ENCODE data around the gene ALOX5AP. TPM values are rescaled to one million over a fixed set of nuclear protein-coding genes. Genes with fewer than 3 reads are reported as not detected.

The ALOX5AP gene
- total RNA-seq, 1 donor from 2014 or later = 13.6 TPM

DNA sequence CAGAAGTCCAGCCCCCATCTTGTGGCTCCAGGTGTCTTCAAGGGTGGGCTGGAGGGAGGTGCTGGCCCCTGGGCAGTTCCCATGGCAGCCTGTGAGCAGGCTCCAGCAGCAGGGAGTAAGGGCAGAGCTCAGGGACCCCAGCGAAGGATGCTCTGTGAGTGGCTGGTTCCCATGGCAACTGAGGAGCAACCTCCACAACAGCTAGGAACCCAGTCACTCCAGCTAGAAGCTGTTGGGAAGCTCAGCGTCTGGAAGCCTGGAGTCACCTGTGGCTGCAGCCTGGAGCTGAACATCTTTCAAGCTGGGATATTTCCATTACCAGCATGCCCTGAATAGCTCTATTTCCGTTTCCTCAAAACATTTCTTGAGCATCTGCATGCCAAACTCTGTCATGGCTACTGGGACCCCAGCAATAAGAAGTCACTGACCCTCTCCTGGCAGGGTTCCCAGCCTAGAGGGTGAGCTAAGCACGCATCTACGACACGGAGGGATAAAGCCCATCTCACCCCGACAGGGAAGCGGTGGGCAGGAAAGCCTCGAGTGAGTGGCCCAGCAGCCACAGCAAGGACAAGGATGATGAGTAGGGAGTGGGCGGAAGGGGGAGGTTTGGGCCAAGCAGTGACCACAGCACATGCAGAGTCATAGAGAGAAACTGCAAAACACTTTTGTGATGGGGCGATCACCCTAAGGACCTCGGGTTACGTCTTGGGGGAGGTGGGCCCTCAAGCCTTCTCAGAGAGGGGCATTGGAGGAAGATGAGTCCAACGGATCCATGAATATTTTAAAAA lies 52.6 kb downstream of the ALOX5AP start:
- DNase-seq (ENCODE audit: missing footprints) (no peak), ATAC-seq (no peak)
- intact Hi-C loops (cut with DNase I) = no loop called here

DNA sequence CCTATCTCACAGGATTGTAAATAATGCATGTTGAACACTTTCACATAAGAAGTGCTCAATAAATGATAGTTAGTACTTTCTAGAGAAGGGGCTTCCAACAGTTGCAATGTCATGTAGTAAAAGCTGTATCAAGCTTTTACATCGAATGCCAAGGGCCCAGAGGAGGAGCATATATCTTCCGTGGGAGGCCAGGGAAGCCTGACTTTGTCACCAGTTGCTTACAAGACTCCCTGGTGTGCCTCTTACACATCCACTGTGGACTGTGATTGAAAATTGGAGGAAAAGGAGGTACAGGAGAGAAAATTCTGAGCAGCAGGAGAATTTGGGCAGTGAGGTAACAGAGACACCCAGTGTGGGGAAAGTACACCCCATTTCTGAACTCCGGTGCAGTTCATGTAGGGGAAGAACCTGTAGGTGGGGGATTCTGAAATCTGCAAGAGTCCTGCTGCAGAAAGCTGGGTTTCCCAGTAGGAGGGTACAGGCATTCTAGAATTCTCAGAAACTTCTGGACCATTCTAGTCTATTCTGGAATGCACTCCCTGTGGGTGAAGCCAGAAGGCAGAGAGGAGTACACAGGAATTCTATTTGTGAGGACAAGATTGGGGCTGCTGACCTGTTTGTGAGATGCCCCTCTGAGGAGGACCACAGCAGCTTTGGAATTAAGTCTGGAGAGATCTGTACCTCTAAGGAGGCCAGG lies 54.0 kb downstream of the ALOX5AP start:
- ATAC-seq (no peak), DNase-seq (ENCODE audit: missing footprints) (no peak)
- intact Hi-C loops (cut with DNase I) = no loop called here

DNA sequence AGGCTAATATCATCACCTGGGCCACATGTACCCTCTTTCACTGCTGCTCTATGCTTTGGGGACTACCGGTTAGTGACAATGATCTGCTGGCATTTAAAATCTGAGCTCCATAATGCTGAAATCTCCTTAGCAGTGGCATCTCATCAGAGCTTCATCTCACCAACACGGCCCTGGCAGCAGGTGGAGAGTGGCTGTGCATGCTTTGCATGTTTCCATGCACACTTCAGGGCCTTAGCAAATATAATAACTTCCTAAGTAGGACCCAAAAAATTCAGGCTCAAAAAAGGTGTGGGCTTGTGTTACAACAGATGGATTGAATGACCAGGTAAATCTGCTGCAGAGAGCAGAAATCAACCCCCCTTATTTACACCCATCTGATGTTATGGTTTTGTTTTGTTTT lies 55.2 kb downstream of the ALOX5AP start:
- no peak for ATAC-seq

DNA sequence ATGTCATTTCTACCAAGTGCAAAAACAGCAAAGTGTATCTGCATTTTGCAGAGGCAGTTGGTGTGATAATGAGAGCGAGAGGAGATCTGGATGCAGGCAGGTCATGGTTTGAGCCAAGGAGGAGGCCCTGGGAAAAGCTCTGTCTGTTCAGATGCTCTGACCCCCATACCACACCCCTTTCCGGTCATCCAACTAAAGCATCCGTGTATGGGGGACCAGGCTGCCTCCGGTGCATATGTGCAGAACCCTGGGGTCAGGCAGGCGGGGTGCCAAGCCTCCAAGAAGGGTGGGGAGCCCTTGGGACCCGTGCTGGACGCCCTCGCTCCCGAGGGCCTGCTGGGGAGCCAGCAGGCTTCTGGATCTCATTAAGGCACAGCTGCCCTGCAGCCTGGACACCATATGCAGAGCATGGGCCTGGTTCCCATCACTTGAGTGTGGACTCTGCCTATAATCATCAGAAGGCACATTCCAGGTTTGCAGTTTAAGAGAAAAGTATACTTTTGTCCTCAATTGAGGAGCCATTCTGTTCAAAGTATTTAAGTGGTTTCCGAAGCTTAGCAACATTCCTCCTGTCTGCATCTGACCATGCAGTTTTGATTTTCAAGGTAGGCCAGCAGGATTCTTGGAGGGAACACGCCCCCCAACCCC lies 56.1 kb downstream of the ALOX5AP start:
- DNase-seq (ENCODE audit: missing footprints) = peak; percentile 83
- ATAC-seq = peak; percentile 87
- intact Hi-C loops (cut with DNase I) = no loop called here

More for the DNA sequence above, 55.2 kb downstream of the ALOX5AP start:
- intact Hi-C loops (cut with DNase I) = no loop called here
- DNase-seq (ENCODE audit: missing footprints) = no peak

DNA sequence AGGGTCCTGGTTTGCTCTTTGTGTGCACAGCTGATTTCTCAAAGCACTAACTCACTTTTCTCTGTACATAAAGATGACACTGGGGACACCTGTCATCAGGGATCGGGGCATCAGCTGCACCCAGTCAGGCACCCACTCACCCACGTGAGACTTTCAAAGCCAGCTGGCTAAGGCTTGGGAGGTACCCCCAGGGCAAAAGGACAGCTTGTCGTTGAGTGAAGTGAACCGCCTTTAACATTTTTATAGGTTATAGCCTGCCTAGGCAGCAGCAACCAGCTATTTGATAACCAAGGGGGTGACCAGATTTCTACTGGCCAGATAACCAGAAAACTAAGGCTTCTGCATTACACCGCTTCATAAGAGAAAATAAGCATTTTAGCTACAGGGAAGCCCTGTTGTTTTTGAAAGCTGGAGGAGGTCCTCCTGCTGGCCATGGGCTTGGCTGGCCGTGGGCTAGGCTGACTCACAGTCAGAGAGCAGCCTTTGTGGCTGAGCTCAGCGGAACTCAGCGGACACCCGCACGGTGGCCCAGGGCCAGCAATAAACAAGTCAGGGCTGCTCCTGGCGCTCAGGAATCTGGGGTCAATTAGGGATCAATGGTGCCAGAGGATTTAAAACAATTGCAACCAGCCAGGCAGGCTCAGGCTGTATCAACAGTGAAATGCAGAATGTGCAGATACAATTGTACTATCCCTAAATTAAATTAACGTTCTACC lies 57.1 kb downstream of the ALOX5AP start:
- ATAC-seq = peak; percentile 89
- intact Hi-C loops (cut with DNase I) = no loop called here
- DNase-seq (ENCODE audit: missing footprints) = peak; percentile 89

DNA sequence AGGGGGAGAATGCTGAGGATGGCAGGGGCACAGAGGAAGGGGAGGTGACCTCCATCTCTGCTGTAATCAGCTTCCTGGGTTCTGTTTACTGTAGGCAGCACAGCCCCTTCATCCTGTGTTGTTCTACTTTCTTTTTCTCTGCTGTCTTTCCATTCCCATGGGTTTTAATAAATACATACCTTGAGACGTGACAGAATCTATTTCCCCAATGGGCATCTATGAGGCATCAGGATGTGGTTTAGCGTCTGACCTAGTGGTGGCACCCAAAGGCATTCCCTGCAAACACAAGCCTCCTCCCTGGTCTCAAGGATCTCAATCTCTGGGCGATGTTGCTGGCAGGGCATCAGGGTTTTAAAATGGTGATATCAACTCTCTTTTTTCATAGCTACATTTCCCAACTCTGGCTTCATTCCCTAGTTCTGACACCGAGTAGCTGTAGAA lies 60.8 kb downstream of the ALOX5AP start:
- no peak for ATAC-seq
- DNase-seq (ENCODE audit: missing footprints) = no peak
- intact Hi-C loops (cut with DNase I) = no loop called here

DNA sequence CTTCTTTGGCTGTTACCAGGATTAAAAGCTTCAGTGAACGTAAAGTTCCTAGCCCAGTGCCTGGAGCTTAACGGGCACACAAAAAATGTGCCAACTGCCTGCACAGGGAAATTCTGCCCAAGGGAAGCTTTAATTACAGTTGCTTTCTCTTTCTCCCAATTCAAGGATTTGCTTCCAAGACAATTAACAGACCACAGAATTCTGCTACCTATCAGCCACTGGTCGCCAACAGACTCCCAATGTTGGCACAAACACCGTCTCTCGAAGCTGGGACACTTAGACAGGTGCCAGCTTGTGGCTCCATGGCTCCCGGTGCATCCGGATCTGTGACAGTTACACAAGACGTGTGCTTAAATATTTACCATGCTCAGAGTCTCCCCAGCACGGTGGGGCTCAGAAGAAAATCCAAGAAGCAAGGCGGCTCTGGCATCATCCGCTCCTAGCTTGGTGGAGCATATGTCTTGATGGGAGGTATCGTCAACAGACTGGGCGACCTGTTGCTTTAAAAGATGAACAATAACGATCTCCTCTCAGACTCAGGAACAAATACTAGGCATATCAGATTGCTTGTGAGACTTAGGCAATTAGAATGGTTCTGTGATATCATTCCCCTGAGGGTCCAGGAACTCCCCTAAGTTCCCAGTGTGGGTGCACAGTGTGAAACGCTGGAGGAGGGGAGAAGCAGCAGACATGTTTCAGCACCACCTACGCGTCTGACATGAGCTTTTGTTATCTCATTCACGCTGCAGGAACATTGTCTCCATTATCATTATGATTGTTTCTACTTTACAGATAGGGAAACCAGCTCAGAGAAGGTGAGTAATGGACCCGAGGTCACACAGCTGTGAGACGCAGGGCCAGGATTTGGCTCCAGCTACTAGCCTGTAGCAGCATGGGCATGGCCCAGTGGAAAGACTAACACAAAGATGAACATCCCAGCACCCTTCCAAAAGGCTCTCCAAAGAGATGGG lies 61.6 kb downstream of the ALOX5AP start:
- ATAC-seq = no peak
- intact Hi-C loops (cut with DNase I) = no loop called here

DNA sequence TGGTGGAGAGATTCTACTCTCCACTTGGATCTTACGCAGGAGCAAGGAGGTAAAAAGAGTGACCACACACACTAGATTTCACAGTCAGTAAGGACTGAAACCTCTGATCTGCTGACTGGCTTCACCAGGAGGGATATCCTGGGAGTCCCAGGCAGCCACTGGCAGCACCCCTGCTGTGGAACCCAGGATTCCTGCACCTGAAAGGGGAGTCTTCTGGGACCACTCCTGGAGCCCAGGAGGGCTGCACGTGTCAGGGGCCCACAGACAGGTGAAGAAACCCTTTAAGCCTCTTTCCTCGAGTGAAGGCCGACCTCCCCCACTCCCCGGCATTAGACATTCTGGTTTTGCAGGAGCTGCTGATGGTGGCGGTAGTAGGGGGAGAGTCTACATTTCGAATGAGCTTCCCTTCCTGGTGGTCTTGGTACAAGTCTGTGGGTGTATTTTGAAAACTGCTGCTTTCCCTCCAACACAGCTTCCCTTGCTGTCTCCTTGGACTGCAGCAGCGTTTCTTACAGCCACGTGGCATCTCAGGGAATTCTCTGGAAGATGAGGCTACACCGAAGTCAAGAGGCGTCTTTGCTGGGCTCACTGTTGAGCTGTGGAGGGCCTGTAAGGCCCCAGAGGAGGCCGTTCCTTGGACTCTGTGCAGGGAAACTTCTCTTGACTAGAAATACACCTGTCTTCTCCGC lies 62.6 kb downstream of the ALOX5AP start:
- intact Hi-C loops (cut with DNase I) = no loop called here
- no peak for ATAC-seq

More for the DNA sequence above, 61.6 kb downstream of the ALOX5AP start:
- DNase-seq (ENCODE audit: missing footprints) = no peak

DNA sequence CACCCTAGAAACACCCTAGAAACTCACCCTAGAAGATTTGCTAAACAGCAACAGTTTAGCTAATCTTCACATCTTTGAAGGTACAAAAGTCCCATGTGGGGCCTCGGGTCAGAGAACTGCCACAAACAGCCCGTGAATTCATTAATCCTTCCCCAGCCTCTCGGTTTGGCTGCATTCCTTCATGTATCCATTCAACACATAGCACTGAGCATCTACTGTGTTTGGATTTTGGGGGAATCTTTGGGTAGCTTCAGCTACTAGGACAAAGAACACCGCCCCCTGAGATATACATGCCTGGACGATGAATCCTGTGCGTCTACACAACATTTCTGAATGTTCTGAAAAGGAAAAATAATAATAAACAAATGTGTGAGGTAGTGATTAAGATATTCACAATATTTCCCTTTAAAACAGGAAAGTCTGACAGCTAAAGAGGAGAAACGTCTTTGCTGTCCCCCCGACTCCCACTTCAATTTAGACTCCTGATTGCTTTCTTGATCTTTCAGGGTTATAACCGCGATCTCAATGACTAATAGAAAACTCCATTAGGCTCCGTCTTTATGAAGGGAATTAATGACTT lies 63.5 kb downstream of the ALOX5AP start:
- DNase-seq (ENCODE audit: missing footprints) = no peak
- intact Hi-C loops (cut with DNase I) = no loop called here

More for the DNA sequence above, 62.6 kb downstream of the ALOX5AP start:
- no peak for DNase-seq (ENCODE audit: missing footprints)

DNA sequence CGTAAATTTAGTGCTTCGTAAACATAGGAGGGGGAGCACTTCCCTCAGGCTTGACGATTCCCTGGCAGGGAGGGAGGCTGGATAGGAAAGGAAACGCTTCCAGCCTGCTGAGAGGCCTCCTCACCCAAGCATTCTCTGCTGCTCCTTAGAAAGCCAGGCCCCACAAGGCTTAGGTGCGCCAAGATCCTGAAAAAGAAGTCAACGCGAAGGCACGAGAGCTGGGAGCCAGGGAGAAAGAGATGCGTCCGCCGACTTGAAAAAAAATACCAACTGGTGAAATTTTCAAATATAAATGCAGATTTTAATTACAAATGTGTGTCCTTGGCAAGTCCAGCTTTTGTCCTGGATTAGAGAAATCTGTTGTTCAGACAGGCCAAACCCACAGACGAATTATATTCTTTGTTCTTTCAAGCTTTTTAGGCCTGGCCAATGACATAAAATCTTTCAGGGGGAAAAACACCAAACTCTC lies 64.0 kb downstream of the ALOX5AP start:
- ATAC-seq (no peak), DNase-seq (ENCODE audit: missing footprints) (no peak)
- intact Hi-C loops (cut with DNase I) = no loop called here

More for the DNA sequence above, 63.5 kb downstream of the ALOX5AP start:
- ATAC-seq = no peak

DNA sequence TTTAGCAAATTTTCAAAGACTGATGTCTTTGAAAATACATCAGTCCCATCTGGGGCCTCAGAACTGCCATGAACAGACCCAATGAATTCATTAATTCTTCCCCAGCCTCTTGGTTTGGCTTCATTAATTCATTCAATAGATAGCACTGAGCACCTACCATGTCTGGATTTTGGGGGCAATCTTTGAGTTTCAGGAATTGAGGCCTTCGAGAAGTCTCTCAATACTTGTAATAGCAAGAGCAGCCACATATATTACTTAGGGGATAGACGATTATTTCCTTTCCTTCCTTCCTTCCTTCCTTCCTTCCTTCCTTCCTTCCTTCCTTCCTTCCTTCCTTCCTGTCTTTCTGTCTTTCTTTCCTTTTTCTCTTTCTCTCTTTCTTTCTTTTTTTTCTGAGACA lies 64.8 kb downstream of the ALOX5AP start:
- ATAC-seq = no peak
- intact Hi-C loops (cut with DNase I) = loop anchor here (5.0 to 10.0 kb wide), 5 partner anchors 183 to 668 kb away; partner anchors contain the start of genes HMGB1 and USPL1

DNA sequence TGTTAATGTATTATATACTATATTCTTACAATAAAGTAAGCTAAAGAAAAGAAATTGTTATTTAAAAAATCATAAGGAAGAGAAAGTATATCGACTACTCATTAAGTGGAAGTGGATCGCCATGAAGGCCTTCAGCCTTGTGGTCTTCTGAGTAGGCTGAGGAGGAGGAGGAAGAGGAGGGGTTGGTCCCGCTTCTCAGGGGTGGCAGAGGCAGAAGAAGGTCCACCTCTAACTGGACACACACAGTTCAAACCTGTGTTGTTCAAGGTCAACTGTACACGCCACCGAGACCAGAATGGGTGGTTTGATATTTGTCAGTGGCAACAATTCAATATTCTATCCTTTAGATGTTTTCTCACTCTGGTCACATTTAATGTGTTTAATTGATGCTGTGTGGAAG lies 67.2 kb downstream of the ALOX5AP start:
- intact Hi-C loops (cut with DNase I) = loop anchor here (2.0 to 10.0 kb wide), 6 partner anchors 185 to 670 kb away; partner anchors contain the start of genes HMGB1 and USPL1
- peak; percentile 15 for ATAC-seq
- DNase-seq (ENCODE audit: missing footprints) = no peak

More for the DNA sequence above, 64.8 kb downstream of the ALOX5AP start:
- no peak for DNase-seq (ENCODE audit: missing footprints)

DNA sequence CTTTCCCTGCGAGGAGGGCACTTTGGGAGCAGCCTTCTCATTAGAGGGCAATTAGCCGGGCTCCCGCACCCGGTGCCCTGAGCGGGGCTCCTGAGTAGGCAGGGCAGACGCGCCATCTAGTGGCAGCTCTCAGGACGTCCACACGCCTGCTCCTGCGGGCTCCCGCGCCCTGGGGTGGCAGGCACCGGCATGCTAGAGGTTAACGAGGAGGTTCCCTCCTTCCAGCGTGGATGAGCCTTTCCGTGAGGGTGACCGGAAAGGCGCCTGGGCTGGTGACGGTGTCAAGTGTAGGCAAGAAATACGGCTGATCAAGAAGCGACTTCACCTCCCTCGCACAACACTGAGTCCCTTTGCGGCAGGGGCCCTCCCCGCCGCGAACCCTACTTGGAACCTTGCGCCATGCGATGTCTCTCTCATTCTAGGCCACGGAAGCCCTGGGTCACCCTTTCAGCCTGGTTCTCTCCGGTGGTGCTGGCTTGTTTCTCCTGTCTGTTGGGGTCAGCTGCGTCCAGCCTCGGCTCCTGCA lies 67.7 kb downstream of the ALOX5AP start:
- ATAC-seq (peak; percentile 96), DNase-seq (ENCODE audit: missing footprints) (peak; percentile 95)
- intact Hi-C loops (cut with DNase I) = loop anchor here (1.0 to 10.0 kb wide), 7 partner anchors 124 to 671 kb away; partner anchors contain the start of genes HMGB1 and USPL1

DNA sequence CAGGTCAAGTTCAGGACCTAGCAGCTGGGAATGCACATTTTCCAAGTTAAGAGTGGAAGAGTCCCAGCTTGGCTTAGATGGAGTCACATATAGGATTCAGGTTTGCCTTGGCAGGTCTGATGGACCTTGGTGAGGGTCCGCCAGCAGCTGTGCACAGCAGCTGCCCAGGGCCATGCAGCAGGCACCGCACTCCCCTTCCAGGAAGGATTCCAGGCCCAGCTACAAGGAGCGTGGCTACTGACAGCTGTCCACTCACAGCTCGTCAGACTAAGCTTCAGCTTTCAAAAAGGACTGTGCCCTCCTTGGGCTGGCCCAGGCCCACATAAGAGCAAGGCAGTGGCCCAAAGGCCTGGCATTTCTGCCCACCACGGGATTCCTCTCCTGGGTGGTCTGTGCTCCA lies 68.4 kb downstream of the ALOX5AP start:
- ATAC-seq = no peak
- intact Hi-C loops (cut with DNase I) = loop anchor here (1.0 to 10.0 kb wide), 7 partner anchors 124 to 671 kb away; partner anchors contain the start of genes HMGB1 and USPL1
- DNase-seq (ENCODE audit: missing footprints) = no peak

DNA sequence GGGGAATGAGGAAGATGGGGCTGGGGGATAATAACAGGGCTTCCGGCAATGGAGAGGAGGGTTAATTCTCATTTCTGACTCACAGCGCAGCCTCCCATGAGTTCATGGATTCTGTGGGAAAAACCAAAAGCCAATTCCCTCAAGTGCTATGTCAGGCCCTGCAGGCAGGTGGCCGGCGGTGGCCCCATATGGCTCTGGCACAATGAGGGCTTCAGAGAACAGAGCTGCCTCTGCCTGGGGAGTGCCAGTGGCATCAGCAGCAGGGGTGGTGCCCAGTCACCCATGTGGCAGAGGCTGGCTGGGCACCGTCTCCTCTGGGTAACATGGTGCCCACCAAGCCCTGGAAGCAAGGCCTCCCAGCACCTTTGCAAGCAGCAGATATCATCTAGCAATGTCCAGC lies 69.1 kb downstream of the ALOX5AP start:
- DNase-seq (ENCODE audit: missing footprints) = no peak
- no peak for ATAC-seq
- intact Hi-C loops (cut with DNase I) = loop anchor here (5.0 to 10.0 kb wide), 5 partner anchors 187 to 672 kb away; partner anchors contain the start of genes HMGB1 and USPL1

DNA sequence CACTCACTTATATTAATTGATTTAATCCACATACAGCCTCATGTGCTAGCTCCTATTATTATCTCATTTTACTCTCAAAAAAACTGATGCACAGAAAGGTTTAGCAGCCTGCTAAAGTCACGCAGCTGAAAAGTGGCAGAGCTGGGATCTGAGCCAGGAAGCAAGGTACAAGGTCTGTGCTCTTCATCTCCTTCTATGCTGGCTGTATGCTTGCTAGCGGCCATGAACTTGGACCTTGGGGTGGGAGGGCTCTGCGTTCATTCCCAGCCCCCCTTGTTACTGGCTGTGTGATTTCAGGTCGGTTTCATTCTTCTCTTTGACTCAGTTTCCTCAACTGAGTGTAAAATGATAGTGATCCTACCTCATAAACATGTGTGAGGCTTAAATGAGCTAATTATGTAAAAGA lies 69.8 kb downstream of the ALOX5AP start:
- DNase-seq (ENCODE audit: missing footprints) = no peak
- intact Hi-C loops (cut with DNase I) = loop anchor here (10.0 kb wide), 1 partner anchor 400 kb away; no protein-coding TSS in a partner anchor
- no peak for ATAC-seq
